Measurements from ENCODE around the gene LTB4R2. TPM values are rescaled to one million over a fixed set of nuclear protein-coding genes. Genes with fewer than 3 reads are reported as not detected.

LTB4R2 gene
- total RNA-seq, 2 donors from 2014 or later = 15.2 to 21.8 TPM

GRCh38 chr14:24289649-24290280 lies 20.2 kb upstream of the LTB4R2 start:
- Histone ChIP-seq H3K36me3 (peaks cover 33% of the 10 kb centered on the region), H3K27ac (no peak overlapping the region), H3K9me3 (no peaks in the 10 kb centered on the region), H3K4me3 (no peak overlapping the region), H3K27me3 (replicated peaks; ENCODE audit: insufficient read depth) (no peaks in the 10 kb centered on the region), H3K4me1 (ENCODE audit: control insufficient read depth in 1 of 2, low read depth in 2 of 2) (no peaks in the 10 kb centered on the region)
- ATAC-seq (ENCODE audit: insufficient number of reproducible peaks, low FRiP score, low read depth) (no peak), DNase-seq (ENCODE audit: low spot score) (no peak)
- TF ChIP-seq CTCF (IDR thresholded peaks at IDR 0.05) = no peak

DNA sequence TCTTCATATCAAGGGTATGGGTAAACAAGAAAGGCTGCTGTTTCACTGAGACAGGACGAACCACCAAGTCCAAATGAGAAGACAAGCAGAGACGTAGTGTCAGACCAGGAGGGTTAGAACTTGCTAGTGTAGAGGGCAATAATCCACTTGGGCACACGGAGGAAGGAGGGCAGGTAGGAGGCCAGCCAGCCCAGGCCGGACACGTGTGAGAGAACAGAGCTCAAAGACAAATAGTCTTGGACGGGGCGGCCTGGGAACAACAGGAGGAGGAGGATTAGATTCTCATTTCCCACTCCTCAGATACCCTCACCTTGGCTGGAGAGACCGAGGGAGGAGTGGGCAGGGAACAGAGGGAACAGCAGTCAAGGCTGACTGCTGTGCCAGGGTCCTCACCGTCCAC lies 19.2 kb upstream of the LTB4R2 start:
- DNase-seq (ENCODE audit: low spot score) (no peak), ATAC-seq (ENCODE audit: insufficient number of reproducible peaks, low FRiP score, low read depth) (no peak)
- Histone ChIP-seq H3K27ac (no peak overlapping the region), H3K36me3 (peaks cover 35% of the 10 kb centered on the region), H3K9me3 (no peaks in the 10 kb centered on the region), H3K4me3 (no peak overlapping the region), H3K4me1 (ENCODE audit: control insufficient read depth in 1 of 2, low read depth in 2 of 2) (no peaks in the 10 kb centered on the region), H3K27me3 (replicated peaks; ENCODE audit: insufficient read depth) (no peaks in the 10 kb centered on the region)
- TF ChIP-seq CTCF (IDR thresholded peaks at IDR 0.05) = no peak

DNA sequence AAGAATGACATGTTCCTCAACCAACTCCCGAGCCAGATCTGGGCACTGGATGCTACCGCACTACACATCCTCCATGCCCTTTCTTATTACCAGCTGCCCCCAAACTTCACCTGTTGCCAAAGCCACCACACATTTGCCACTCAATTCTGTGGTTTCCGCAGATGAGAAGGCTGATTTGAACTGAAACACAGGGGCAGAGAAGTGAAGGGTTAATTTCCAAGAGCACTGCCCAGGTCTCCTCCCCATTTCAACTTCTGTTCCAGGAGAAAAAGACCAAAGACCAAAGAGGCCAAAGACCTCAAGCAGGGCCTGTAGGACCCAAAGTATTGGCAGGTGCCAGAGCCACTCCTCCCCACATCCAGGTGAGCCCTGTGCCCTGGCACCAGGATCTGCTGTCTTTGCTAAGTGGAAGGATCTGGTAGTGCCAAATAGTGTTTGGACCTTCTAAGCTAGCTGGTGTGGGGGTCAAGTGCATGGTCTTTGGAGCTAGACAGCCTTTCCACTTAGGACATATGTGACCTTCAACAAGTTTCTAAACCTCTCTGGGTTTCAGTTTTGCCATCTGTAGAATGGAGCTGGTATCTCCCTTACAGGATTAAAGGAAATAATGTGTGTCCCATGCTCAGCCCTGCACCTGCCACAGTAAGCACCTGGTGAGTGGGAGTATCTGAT lies 18.4 kb upstream of the LTB4R2 start:
- no peaks in the 10 kb centered on the region for H3K9me3 ChIP-seq
- TF ChIP-seq CTCF (IDR thresholded peaks at IDR 0.05) = no peak
- H3K36me3 ChIP-seq = peaks cover 40% of the 10 kb centered on the region
- DNase-seq (ENCODE audit: low spot score) (no peak), ATAC-seq (ENCODE audit: insufficient number of reproducible peaks, low FRiP score, low read depth) (no peak)
- H3K4me3 ChIP-seq = no peak overlapping the region
- H3K27me3 ChIP-seq (replicated peaks; ENCODE audit: insufficient read depth) = no peaks in the 10 kb centered on the region
- H3K27ac ChIP-seq = no peak overlapping the region
- no peaks in the 10 kb centered on the region for H3K4me1 ChIP-seq (ENCODE audit: control insufficient read depth in 1 of 2, low read depth in 2 of 2)

DNA sequence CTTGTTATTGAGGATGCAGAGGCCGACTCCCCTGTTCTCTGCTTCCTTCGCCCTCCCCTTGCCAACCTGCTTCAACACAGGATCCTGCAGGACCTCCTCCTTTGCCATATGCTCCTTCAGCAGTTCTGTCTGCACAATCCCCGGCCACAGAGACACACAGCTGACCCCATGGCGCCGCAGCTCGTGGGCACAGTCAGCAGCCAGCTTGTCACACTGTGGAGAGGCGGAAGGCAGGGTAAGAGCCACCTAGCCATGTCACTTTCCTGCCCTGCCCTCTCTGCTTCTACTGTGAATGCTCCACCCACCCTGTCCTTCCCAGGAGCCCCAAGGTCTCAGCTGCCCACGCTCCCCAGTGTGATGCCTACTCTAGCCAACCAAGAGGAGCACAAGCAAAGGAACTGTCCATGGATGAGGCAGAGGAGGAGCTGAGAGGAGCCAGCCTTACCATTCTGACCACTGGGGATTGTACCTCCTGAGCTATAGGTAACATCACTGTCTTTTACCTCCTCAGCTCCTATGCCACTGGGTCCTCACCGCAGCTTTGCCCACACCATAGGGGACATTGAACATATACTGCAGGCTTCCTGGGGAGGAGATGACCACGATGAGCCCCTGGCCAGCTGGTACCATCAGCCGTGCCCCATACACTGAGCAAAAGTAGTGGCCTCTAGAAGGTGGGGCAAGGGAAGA lies 17.7 kb upstream of the LTB4R2 start:
- Histone ChIP-seq H3K27me3 (replicated peaks; ENCODE audit: insufficient read depth) (no peaks in the 10 kb centered on the region), H3K9me3 (no peaks in the 10 kb centered on the region), H3K4me3 (no peak overlapping the region), H3K36me3 (peaks cover 40% of the 10 kb centered on the region), H3K27ac (no peak overlapping the region), H3K4me1 (ENCODE audit: control insufficient read depth in 1 of 2, low read depth in 2 of 2) (no peaks in the 10 kb centered on the region)
- ATAC-seq (ENCODE audit: insufficient number of reproducible peaks, low FRiP score, low read depth) (no peak), DNase-seq (ENCODE audit: low spot score) (no peak)
- no peak for TF ChIP-seq CTCF (IDR thresholded peaks at IDR 0.05)

GRCh38 chr14:24293525-24293924 lies 16.4 kb upstream of the LTB4R2 start:
- ATAC-seq (ENCODE audit: insufficient number of reproducible peaks, low FRiP score, low read depth) = no peak
- Histone ChIP-seq H3K9me3 (no peaks in the 10 kb centered on the region), H3K36me3 (peaks cover 40% of the 10 kb centered on the region), H3K4me1 (ENCODE audit: control insufficient read depth in 1 of 2, low read depth in 2 of 2) (peaks cover 0 to 1% of the 10 kb centered on the region in 2 donors), H3K27ac (no peak overlapping the region), H3K27me3 (replicated peaks; ENCODE audit: insufficient read depth) (no peaks in the 10 kb centered on the region), H3K4me3 (no peak overlapping the region)
- DNase-seq (ENCODE audit: low spot score) = no peak
- no peak for TF ChIP-seq CTCF (IDR thresholded peaks at IDR 0.05)
